HG03565 (cell line): ENCODE results near the gene SLIT3.
"Not testable (repeated sequence)": the region's sequence is repeated elsewhere in the genome, so short reads cannot be mapped to it uniquely, and the experiment has no call there.

Experiments used
- ATAC-seq: cut with Tn5 transposase; IDR thresholded peaks from one replicate; pipeline ENCODE4 v1.9.1; 2021; ENCODE audit warnings: mild to moderate bottlenecking, moderate library complexity; ENCODE audit not compliant: unreplicated experiment

SLIT3 gene

DNA sequence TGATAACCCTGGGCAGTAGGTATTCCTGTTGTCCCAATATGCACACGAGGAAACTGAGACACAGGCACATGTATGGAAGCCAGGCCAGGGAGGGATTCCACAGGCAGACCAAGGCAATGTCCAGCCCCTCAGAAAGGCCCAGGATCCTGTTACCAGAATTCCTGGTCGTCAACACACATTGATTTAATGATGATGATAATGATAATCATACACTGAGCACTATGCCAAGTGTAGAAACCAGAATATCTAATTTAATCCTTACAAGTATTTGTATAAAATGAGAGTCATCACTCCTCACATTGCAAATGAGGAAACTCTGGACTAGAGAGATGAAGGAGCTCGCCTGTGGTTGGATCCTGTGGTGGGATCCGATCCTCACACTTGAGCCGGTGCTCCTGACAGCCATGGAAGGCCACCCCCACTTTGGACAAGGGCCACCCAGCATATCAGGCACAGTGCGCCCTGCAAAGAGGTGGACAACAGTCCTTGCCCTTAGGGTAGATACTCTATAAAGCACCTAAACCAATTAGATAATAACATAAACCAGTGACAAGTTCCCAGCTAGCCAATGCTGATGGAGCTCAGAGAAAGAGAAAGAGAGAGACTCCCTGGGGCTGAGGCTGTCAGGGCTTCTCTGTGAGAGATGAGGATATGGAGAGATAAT is 185.3 kb downstream of the SLIT3 start:
- no peak for ATAC-seq

DNA sequence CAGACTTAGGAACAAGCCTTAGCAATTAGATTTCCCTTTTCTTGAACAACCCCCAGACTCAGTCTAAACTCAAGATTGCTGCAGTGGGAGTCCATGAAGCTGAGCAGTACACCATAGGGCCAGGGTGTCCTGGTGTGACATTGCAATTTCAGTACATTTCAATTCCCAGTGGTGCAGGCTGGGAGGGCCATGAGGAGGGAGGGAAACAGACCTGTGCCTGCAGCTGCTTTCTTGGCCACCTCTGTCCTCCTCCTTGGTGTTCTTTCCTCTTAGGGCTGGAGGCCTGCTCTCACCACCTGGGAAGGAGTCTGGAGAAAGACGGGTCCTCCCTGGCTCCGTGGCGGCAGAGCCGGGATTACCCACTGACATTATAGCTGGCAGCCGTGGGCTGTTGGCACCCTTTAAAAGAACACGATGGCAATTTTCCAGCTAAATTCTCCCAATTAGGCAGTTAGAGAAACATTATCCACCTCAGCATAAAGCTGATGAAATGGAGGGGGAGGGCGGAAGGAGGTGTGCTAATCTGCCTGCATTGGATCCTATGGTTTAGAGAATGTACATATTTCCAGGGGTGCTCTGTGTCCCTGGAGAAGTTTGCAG is 186.4 kb downstream of the SLIT3 start:
- ATAC-seq, result no peak

DNA sequence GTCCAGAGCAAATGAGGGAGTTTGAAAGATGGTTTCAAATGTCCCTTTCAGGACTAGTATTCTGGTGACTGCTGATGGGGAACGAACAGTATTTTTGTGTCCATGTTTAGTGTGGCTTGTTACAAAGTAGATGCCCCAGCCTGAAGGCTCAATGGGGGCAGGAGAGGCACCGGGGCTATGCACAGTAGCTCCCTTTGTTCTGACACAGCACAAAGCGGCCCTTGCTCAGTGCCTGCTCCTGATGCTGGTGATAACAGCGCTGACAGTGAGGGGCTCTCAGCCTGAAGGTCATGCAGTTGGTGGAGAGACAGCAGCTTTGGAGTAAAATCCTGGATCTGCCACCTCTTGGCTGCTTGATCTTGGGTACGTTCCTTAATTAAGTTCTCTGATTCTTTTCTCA is 188.9 kb downstream of the SLIT3 start:
- no peak for ATAC-seq

DNA sequence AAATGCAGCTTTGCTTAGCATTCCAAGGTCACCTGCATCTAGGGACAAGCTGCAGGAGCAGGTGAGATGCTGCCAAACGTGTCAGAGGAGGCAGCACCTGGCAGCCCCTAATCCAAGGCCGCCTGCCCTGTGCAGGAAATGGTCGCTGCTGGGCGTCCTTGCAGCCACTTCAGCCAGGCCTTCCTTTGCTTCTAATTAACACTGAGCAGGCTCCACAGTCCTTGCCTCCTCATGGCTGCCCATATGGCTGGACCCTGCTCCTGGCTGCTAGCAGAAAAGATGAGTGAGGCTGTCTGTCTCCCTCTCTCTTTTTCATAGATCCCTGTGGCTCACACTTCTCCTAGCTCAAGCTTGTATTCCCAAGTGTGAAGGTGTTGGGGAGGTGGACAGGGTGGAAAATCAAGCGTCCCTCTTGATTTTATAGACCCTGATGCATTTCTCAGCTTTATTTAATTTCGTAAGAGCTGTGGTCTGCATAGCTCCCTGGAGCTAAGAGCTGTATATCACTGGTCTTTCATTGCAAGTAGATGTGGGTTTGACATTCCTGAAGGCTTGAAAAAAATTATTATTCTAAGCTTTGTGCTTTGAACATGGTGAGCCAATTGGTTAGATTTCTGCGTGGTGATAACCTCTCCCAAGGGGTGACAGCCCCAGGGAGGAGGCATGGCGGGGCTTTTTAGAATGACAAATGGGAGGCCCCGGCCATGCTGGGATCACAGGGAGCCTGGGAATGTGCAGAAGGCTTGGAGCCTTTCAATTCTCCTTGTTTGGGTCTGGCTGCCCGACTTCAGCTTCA is 193.8 kb downstream of the SLIT3 start:
- ATAC-seq, result no peak

DNA sequence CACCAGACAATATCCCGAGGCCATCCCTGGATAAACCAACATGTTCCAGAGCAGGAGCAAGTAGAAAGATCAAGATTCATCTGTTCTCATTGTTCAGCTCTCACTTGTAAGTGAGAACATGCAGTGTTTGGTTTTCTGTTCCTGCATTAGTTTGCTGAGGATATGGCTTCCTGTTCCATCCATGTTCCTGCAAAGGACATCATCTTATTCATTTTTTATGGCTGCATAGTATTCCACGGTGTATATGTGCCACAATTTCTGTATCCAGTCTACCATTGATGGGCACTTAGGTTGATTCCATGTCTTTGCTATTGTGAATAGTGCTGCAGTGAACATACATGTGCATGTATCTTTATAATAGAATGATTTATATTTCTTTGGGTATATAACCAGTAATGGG is 195.4 kb downstream of the SLIT3 start:
- not testable (repeated sequence) for ATAC-seq

DNA sequence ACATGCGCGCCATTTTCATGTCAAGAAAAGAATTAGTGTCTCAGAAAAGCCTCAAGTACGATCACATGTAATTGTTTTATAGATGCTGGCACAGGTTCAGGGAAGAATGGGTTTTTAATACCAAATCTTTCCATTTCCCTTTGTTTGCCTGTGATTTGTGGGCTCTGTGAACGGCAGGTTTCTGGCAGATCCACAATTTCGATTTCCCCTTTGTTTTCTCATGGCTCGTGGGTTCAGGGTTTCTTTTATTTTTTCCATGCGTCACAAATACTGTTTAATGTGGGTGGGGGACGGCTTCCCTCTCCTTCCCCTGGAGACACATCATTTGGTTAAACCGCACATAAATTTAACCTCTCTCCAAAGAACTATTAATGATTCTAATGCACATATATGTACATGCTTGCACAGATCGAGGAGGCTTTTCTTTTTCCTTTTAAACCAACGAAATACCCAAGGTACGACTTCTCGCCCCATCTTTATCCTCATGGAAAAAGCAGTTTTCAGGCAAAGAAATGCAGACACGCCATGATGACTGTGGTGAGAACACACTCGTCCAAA is 195.9 kb downstream of the SLIT3 start:
- no peak for ATAC-seq

DNA sequence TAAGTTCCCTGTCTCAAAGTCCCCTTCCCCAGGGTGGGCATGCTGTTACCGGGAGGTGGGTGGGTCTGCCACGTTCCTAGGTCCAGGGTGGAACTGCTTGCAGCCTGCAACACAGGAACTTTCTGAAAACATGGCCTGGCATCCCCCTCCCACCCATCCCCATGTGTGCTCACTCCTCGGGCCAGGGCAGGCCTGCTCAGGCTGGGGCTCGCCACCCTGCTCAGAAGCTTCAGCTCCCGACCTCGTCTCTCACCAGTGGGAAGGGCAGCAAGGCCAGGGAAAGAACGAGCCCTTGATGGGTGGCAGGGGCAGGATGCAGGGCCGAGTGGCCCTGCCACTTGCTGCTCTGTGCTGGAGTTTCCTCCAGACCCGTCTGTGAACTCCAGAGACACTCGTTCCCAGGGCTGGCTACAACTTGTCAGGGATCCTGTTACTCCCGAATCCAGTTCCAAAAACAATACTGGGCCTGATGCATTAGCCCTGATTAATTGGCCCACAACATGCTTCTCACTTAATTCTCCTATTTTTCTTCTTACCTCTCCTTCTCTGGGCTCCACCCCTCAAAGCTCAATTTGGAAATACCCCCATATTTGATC is 197.3 kb downstream of the SLIT3 start:
- ATAC-seq, result no peak

DNA sequence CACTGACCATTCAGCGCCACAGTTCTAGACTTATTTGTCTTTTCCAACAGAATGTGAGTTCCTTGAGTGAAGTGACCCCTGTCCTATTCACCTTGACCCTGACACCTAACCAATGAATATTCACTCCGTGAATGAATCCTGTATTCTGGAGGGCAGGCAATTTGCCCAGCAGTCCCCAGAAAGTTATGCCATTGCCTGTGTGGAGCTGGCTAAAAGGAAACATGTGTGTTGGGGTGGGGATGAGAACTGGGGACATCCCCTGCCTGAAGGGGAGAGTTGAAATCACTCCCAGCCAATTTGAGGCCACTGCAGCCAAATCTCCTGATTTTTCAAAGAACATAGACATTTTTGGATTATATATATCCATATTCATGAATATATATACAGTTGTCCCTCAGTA is 199.0 kb downstream of the SLIT3 start:
- no peak for ATAC-seq

DNA sequence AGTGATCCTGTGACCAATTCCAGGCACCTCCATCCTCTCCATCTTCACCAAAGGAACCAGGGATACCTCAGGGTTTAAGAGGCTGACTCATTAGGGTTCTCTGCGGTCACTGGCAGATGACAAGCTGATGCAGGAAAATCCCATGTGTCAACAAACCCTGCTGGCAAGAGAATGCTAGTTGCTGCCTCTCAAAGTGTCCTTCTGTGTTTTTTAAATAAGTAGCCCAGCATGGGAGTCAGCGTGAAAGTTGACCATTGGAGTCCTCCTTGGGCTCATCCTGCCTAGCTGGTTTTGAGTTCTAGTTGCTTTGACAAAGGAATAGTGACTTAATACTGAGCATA is 200.2 kb downstream of the SLIT3 start:
- ATAC-seq, result no peak

DNA sequence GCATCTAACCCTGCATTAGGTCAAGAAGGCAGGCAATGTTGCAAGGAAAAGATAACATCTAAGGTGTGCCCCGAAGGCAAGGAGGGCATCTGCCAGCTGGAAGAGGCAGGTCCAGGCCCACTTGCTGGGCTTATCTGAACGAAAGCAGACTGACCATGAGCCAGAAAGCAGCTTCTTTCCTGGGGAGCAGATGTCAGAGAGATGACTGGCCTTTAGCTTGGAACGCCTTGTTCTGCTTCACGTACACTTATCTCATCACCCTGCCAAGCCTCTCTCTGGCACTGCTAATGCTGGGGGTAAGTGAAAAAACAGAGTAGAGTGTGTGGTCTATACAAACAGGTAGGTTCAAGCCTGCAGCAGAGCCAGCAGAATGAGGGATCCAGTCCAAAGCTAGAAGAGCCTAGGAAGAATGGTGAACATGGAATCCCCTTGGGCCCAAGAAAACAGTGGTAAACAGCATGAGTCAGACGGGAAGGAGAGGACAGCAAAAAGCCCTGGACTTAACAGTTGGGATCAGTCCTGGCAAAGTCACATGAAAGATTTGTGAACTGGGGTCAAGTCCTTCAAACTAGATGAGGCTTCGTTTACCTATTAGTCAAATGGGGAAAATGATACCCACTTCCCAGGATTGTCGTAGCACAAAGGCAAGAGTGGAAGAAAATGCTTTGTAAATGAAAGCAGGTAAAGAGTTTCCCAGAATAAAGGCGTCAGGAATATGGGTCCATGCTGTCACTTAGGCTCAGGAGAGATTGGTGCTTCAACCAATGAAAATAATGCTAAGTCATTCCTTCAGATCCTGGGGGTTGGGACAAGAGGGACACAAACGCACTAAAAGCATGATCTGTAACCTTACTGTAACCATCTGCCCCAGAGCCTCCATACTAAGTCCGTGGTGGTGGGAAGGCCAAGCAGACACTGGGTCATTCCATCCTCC is 200.9 kb downstream of the SLIT3 start:
- no peak for ATAC-seq

DNA sequence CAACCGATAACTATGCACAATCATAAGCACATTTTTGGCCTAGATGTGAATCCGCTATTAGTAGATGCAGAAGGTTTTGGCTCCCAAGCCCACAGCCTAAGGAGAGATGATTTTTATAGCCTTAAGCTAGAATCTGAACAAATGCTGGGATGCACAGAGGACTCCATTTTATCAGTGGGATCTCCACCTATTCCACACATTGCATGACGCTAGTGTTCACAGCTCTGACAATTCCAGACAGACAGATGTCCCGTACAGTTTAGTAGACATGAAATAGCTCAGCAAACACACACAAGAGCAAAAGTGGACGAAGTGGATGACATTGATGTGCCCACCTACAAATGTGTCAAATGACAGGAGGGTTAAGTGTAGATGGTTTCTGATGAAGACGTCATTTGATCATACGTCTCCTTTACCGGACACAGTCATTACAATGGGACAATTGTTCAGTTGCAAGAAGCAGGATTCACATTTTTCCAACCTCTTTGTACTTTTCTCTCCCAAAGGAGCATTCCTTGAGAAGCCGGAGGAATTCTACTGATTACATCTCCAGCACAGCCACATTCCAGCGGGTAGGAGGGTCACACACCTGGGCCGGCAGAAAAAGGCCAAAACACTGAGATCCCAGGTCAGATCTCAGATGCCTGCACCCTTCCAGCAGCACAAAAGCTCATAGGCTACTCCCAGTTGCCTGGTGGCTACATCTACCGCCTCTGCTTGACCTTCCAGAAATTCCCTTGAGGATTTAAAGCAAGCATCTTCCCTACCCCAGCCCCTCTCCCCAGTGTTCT is 202.4 kb downstream of the SLIT3 start:
- ATAC-seq, result no peak

DNA sequence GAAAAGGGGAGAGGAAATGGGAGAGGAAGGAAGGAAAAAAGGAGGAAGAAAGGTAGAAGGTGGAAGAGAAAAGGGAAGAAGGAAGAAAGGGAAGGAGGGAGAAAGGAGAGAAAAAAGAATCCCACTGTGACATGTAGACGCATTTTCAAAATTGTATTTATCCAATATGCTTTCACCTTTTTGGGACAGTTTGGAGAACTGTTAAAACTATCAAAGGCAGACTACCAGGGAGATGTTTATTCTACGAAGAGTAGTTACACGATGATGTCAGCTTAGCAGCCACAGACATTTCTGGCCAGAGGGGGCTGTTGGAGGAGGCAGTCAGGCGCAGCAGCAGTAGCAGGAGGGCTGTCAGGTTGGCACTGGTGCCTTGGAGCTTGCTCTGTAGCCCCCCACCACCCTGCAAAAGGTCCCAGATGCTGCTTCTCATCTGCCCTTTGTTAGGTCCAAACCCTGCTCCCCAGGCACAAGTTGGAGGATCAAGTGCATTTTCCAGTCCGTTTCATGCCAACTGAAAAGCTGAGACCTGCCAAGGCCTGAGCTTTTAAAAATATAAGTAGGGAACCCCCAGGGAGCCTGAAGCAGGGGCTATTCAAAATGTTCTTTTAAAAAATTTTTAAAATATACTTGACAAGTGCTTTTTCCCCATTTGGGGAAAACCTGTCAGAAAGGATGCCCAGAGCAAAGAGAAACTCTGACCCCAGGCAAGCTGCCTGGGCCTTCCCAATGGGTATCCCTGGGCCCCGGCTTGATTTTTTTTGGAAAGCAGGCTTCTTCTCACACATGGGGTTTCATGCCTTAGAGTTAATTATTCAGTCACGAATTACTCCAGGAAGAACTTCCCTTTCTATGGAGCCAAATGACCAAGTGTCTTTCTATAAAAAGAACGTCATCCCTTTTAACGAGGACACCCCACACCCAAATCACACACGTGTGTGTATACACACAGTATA is 203.3 kb downstream of the SLIT3 start:
- no peak for ATAC-seq

DNA sequence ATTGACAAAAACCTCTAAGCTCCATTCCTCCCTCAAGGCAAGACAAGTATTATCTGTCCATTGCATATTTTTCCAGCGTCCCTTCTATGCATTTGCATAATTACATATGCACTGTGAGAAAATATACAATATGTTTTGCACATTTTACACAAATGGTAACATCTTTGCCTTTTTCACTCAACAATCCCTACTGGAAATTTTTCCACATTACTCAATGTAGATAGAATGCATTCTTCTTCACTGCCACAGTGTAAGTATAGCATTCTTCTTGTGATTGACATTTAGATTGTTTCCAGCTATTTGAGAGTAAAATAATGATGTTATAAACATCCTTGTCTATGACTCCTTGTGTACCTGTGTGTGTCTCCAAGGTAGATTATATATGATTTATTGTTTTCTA is 205.0 kb downstream of the SLIT3 start:
- ATAC-seq, result no peak

DNA sequence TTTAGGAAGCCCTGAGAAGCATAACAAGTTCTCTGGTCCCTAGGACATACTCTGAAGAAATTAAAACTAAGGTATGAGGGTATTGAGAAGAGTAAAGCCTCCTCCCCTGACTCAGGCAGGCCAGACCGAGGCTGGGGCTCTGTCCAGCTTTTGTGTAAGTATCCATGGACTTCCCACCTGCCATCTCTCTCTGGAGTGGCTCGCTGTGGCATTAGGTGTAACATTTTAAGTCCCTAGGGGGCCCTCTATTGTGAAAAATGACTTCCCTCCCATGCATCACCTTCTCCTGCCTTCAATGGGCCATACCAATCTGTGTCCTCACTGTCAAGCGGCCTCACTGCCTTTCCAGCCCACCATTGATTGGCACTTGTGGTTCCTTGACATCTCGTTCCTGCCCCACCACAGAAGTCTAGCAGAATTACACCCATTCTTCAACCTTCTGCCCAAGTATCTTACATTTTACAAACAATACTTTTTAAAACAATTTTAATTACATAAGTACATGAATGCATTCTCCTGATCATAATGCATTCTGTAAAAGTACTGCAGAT is 205.5 kb downstream of the SLIT3 start:
- ATAC-seq, result no peak

DNA sequence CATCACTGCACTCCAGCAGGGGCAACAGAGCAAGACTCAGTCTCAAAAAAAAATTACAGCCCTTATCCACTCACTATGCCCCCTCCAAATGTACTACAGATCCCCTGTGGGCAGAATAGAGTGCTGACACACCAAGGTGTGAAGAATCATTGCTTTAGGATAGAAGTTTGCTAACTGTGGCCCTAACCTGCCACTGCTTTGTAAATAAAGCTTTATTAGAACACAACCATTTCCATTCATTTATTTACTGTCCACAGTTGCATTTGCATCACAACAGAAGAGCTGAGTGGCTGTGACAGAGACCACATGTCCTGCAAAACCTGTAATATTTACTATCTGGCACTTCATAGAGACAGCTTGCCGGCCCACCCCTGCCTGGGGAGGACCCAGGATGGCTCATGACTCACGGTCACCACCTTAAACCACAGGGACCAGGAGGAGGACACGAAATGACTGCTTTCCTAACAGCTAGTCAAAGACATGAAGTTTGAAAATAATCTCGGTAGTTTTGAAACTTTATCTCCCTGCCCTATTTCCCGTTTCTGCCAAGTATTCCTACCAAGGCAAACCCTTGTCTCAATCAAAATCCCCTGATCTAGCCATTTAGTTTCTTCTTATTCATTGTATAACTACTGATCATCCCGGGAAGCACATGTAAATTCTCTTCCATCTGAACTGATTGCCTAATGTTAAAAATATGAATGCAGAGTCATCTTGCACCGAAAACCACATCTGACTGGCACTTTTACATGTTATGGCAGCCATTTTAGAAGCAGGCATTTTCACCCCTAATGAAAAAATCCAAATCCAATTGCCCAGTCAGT is 206.1 kb downstream of the SLIT3 start:
- ATAC-seq, result no peak

DNA sequence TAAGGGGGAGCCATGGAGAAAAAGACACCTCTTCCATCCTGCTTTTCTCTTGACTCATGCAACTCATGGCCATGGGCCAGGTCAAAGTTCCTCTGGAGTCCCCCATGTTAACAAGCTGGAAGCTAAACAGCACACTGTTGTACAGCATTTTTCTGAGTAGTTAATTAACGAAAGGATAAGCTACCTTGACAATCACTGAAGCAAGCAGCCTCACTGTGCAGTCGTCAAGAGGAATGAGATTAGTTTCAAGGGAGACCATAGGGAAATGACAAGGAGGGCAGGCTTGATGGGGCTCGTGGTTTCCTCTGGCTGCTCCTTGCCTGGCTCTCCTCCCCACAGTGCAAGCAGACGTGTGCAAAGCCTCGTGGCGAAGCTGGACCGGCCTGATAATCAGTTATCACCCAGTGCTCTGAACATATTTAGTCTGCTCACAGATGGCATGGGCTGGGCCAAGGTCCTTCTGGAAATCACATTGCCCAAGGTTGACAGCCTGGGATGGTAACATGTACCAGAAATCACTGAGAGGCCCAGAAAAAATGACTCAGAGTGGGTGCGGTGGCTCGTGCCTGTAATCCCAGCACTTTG is 209.5 kb downstream of the SLIT3 start:
- ATAC-seq, result no peak

DNA sequence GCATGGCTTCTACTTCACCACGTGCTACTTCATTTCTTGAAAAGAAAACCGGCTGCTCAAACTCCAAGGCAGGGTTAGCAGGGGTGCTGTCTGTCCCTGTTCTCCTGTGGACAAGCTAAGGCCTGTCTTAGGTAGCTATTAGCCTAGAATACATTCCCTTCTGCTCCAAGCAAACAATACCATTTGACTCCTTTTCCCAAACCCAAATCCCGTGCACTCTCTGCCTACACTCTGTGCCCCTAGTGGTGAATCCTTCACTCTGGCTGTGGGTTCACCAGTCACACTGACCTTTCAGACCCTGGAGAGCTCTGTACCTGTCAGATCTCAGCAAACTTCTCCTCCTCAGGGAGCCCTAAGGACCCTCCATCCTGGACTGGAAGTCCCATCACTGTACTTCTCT is 211.6 kb downstream of the SLIT3 start:
- no peak for ATAC-seq
